Spleen (tissue), 11 donors: ENCODE data around the gene CEP170B. TPM values are rescaled to one million over a fixed set of nuclear protein-coding genes. Genes with fewer than 3 reads are reported as not detected.

Experiments used
- DNase-seq: peaks from one replicate; pipeline ENCODE4 v3.0.0-alpha.2; 2020
- H3K27ac ChIP-seq, 8 donors: fragments of 200-600 bp; sonication (generic) in 7 of 8; 1 replicate in 4 of 8; 2 replicates in 4 of 8; pipeline versions ENCODE4 v1.5.0 to v1.8.0; 2016 to 2021; ENCODE audit warnings: inconsistent platforms in 4 of 8, mild to moderate bottlenecking in 4 of 8, moderate library complexity in 1 of 8
- H3K27me3 ChIP-seq, 7 donors: fragments of 200-600 bp; sonication (generic) in 6 of 7; replicated peaks in 1 of 7; 1 replicate in 4 of 7; 2 replicates in 3 of 7; pipeline versions ENCODE4 v1.5.0 to v1.8.0; 2016 to 2021; ENCODE audit warnings: inconsistent platforms in 3 of 7, mild to moderate bottlenecking in 1 of 7
- H3K36me3 ChIP-seq, 6 donors: fragments of 200-600 bp; sonication (generic) in 5 of 6; 1 replicate in 4 of 6; 2 replicates in 2 of 6; pipeline versions ENCODE4 v1.5.0 to v1.8.0; 2016 to 2021; ENCODE audit warnings: inconsistent platforms in 2 of 6
- H3K4me1 ChIP-seq, 6 donors: fragments of 200-600 bp; sonication (generic) in 5 of 6; 1 replicate in 3 of 6; 2 replicates in 3 of 6; pipeline versions ENCODE4 v1.5.0 to v1.8.0; 2016 to 2021; ENCODE audit warnings: inconsistent platforms in 3 of 6
- H3K4me3 ChIP-seq, 8 donors: fragments of 200-600 bp; sonication (generic) in 7 of 8; 1 replicate in 4 of 8; 2 replicates in 4 of 8; pipeline versions ENCODE4 v1.5.0 to v1.8.0; 2016 to 2021; ENCODE audit warnings: inconsistent platforms in 4 of 8, mild to moderate bottlenecking in 4 of 8, moderate library complexity in 2 of 8
- H3K9me3 ChIP-seq, 8 donors: fragments of 200-600 bp; sonication (generic) in 7 of 8; 1 replicate in 4 of 8; 2 replicates in 4 of 8; pipeline versions ENCODE4 v1.5.0 to v1.8.0; 2016 to 2021; ENCODE audit warnings: inconsistent platforms in 4 of 8
- CTCF ChIP-seq, 11 experiments: fragments of 200-600 bp in 7 of 11; fragments of 450-650 bp in 4 of 11; sonication (generic) in 4 of 11; IDR thresholded peaks in 8 of 11; conservative IDR thresholded peaks in 3 of 11; 1 replicate in 7 of 11; 2 replicates in 4 of 11; pipeline versions ENCODE4 v1.4.0 to v1.8.0; 2016 to 2021; ENCODE audit warnings: antibody characterized with exemption in 11 of 11, inconsistent platforms in 4 of 11, mild to moderate bottlenecking in 1 of 11
- POLR2A ChIP-seq, 3 donors: fragments of 450-650 bp; IDR thresholded peaks; one replicate each; pipeline ENCODE4 v1.5.1; 2017; ENCODE audit warnings: antibody characterized with exemption in 3 of 3, mild to moderate bottlenecking in 1 of 3
- POLR2AphosphoS5 ChIP-seq, 3 donors: sonication (generic); formaldehyde crosslinking; IDR thresholded peaks; one replicate each; pipeline ENCODE4 v1.5.1; 2017; ENCODE audit warnings: antibody characterized with exemption in 3 of 3
- WGBS, 5 donors: extraction: QIAGEN DNeasy Blood & Tissue Kit in 3 of 5; methylation state at CpG; one replicate each; pipeline versions ENCODE4 v1.1.5 to v1.1.7; 2013 to 2018; 5-methylcytosine and 5-hydroxymethylcytosine counted together
- intact Hi-C: fragments of 100-400 bp; cut with DNase I; formaldehyde crosslinking; loops from one replicate; pipeline ENCODE4 v1.15.0; 2023; ENCODE audit warnings: low total_unique reads
- polyA plus RNA-seq, 3 donors: library from polyadenylated mRNA; stranded (reverse); fragments of 200-250 nt; gene quantifications; one replicate each; pipeline ENCODE4 v1.2.1, GENCODE V29; 2013
- total RNA-seq, 7 donors: library from RNA; depleted of rRNA in 3 of 7; stranded (reverse); fragments of >200 nt in 3 of 7; fragmentation: NEBNext Ultra II Directional in 4 of 7; extraction: Animal tissue kit (Norgen Biotek cat#: 25700) in 4 of 7; gene quantifications; one replicate each; pipeline versions ENCODE4 v1.1.0 to v1.2.1, GENCODE V29; 2016 to 2021
- donor health status: healthy with polysubstance abuse.
- donor health status: DM: no; HTN: no; CAD: no; lungs with moderate emphysema.
- donor health status: DM: no; HTN: no; CAD: no.
- donor health status: Bipolar disorder and iron deficiency.
- donor health status: healthy.
- donor health status: DM: no; HTN: no; CAD: no.
- donor health status: DM: yes; HTN: yes; CAD: no.

Gene CEP170B
- total and polyA plus RNA-seq, 10 donors = 0.58 to 12.6 (median 5.7) TPM

GRCh38 chr14:104938960-104939359, 73.9 kb downstream of the CEP170B start:
- peaks cover 0 to 7% (median 1%) of the 10 kb centered on the region in 6 donors for H3K4me1 ChIP-seq
- H3K9me3 ChIP-seq = no peaks in the 10 kb centered on the region
- H3K27ac ChIP-seq = no peak overlapping the region
- no peak for DNase-seq
- intact Hi-C loops = no loop called here
- peaks cover 0 to 11% (median 0%) of the 10 kb centered on the region in 7 donors for H3K27me3 ChIP-seq
- H3K4me3 ChIP-seq = no peak overlapping the region
- WGBS, 5 donors = 57 to 90% (median 75%) methylated on average over 1 of the region's 1 CpG
- H3K36me3 ChIP-seq = no peaks in the 10 kb centered on the region
- no peak for TF ChIP-seq POLR2AphosphoS5 (IDR thresholded peaks at IDR 0.05)
- no peak for TF ChIP-seq POLR2A (IDR thresholded peaks at IDR 0.05)
- TF ChIP-seq CTCF (IDR thresholded peaks at IDR 0.05 in 8 of 11, conservative IDR thresholded peaks at IDR 0.05 in 3 of 11) = no peak

GRCh38 chr14:104939666-104940410, 74.8 kb downstream of the CEP170B start:
- no peak for DNase-seq
- H3K4me3 ChIP-seq = no peak overlapping the region
- no peaks in the 10 kb centered on the region for H3K4me1 ChIP-seq
- peaks cover 0 to 2% (median 0%) of the 10 kb centered on the region in 7 donors for H3K27me3 ChIP-seq
- no peak for TF ChIP-seq POLR2A (IDR thresholded peaks at IDR 0.05)
- no peak for TF ChIP-seq POLR2AphosphoS5 (IDR thresholded peaks at IDR 0.05)
- TF ChIP-seq CTCF (IDR thresholded peaks at IDR 0.05 in 8 of 11, conservative IDR thresholded peaks at IDR 0.05 in 3 of 11) = no peak
- H3K36me3 ChIP-seq = no peaks in the 10 kb centered on the region
- no peaks in the 10 kb centered on the region for H3K9me3 ChIP-seq
- intact Hi-C loops = no loop called here
- 46 to 70% (median 54%) methylated on average over 8 to 11 of the region's 11 CpGs for WGBS, 5 donors
- no peak overlapping the region for H3K27ac ChIP-seq

GRCh38 chr14:104940526-104941150, 75.6 kb downstream of the CEP170B start:
- Histone ChIP-seq H3K36me3 (no peaks in the 10 kb centered on the region), H3K27me3 (no peaks in the 10 kb centered on the region), H3K27ac (no peak overlapping the region), H3K4me3 (no peak overlapping the region), H3K9me3 (no peaks in the 10 kb centered on the region), H3K4me1 (no peaks in the 10 kb centered on the region)
- intact Hi-C loops = no loop called here
- WGBS, 5 donors = 77 to 88% (median 84%) methylated on average over 3 of the region's 3 CpGs
- TF ChIP-seq POLR2AphosphoS5 (IDR thresholded peaks at IDR 0.05) (no peak), CTCF (IDR thresholded peaks at IDR 0.05 in 8 of 11, conservative IDR thresholded peaks at IDR 0.05 in 3 of 11) (no peak), POLR2A (IDR thresholded peaks at IDR 0.05) (no peak)
- no peak for DNase-seq
